ENCODE data around the gene FOLR1. TPM values are rescaled to one million over a fixed set of nuclear protein-coding genes. Genes with fewer than 3 reads are reported as not detected.

FOLR1 gene
- total and polyA plus RNA-seq, 9 of the 15 experiments (the other 6 are each of a cell fraction or from before 2014, with no cell fraction given) = 0.22 to 2.3 (median 1.0) TPM

- ChIA-PET POLR2A (interaction anchor here (0.5 to 1.0 kb wide), 7 partner anchors 13 to 119 kb away, joined by 3 to 4 read pairs (median 3); no protein-coding TSS in a partner anchor), CTCF (ENCODE audit: low intra/inter-chr PET ratio) (no interaction called here)
- no peak for FAIRE-seq
- in situ Hi-C loops (cut with MboI) (loop anchor here (10.0 kb wide), 1 partner anchor 165 kb away; no protein-coding TSS in a partner anchor), intact Hi-C loops (cut with micrococcal nuclease) (no loop called here)
- no peaks in the 10 kb centered on the region for H3K9me3 ChIP-seq (replicated peaks; ENCODE audit: control insufficient read depth, insufficient read depth, low read depth, low read length)
- no peak overlapping the region for H3K27ac ChIP-seq (ENCODE audit: extremely low read depth, low read depth, low read length)
- H3K9ac ChIP-seq (ENCODE audit: insufficient read depth in 1 of 2, low read depth in 2 of 2, low read length in 2 of 2) = peak overlapping the region in 1 of 2 experiments; percentile 14; a peak in 1 of 4 replicates
- no peaks in the 10 kb centered on the region for H4K20me1 ChIP-seq (replicated peaks; ENCODE audit: control insufficient read depth, insufficient read depth, low read length)
- H3K4me2 ChIP-seq (ENCODE audit: insufficient read depth, low read length) = no peak overlapping the region
- no peak for DNase-seq (ENCODE audit: extremely low read depth in 1 of 4, low spot score in 3 of 4)
- H3K4me3 ChIP-seq = no peak overlapping the region
- no peaks in the 10 kb centered on the region for H3K36me3 ChIP-seq (ENCODE audit: control insufficient read depth, insufficient read depth, low read length)
- no peak overlapping the region for H2AFZ ChIP-seq (ENCODE audit: low read depth, low read length)
- BruUV-seq (replicated peaks) = no TSS peak
- WGBS (ENCODE audit: insufficient coverage, low coverage, missing lambda C conversion rate) = 44% methylated on average over 3 of the region's 3 CpGs
- ATAC-seq = no peak
- TF ChIP-seq BCOR (IDR thresholded peaks at IDR 0.05) = no peak
- H3K79me2 ChIP-seq (ENCODE audit: control insufficient read depth, insufficient read depth, low read length) = no peaks in the 10 kb centered on the region
- peaks cover 5 to 10% of the 10 kb centered on the region in 2 experiments for H3K4me1 ChIP-seq (replicated peaks in 1 of 2; ENCODE audit: control insufficient read depth in 2 of 2, insufficient read depth in 2 of 2, low read length in 2 of 2)
- no peaks in the 10 kb centered on the region for H3K9me1 ChIP-seq (ENCODE audit: control insufficient read depth, insufficient read depth, low read length)
- H3K27me3 ChIP-seq (ENCODE audit: control insufficient read depth in 2 of 2, insufficient read depth in 2 of 2, low read length in 2 of 2) = no peaks in the 10 kb centered on the region
Measured at GRCh38 chr11:72189455-72190250, 2.3 kb upstream of the FOLR1 start.

- CTCF ChIA-PET (ENCODE audit: low intra/inter-chr PET ratio) = no interaction called here
- no peak for DNase-seq (ENCODE audit: extremely low read depth in 1 of 4, low spot score in 3 of 4)
- TF ChIP-seq ZNF184 (CRISPR knock-in tag; IDR thresholded peaks at IDR 0.05) = no peak
- no peak for TF ChIP-seq SP1 (CRISPR knock-in tag; IDR thresholded peaks at IDR 0.05)
- no peak for TF ChIP-seq ZNF76 (CRISPR knock-in tag; IDR thresholded peaks at IDR 0.05; ENCODE audit: borderline replicate concordance)
- TF ChIP-seq MAFF (IDR thresholded peaks at IDR 0.05; ENCODE audit: low read length) = no peak
- no peak for TF ChIP-seq ZNF23 (CRISPR knock-in tag; IDR thresholded peaks at IDR 0.05)
- TF ChIP-seq STAG1 (CRISPR knock-in tag; IDR thresholded peaks at IDR 0.05; ENCODE audit: borderline replicate concordance) = no peak
- no peak for TF ChIP-seq SMARCC2 (IDR thresholded peaks at IDR 0.05; ENCODE audit: low read depth)
- no peak for TF ChIP-seq ZNF277 (CRISPR knock-in tag; IDR thresholded peaks at IDR 0.05; ENCODE audit: borderline replicate concordance)
- no peak for TF ChIP-seq E4F1 (CRISPR knock-in tag; IDR thresholded peaks at IDR 0.05; ENCODE audit: borderline replicate concordance)
Measured at GRCh38 chr11:72190631-72191071, 1.3 kb upstream of the FOLR1 start.

More at GRCh38 chr11:72190631-72191071, 1.3 kb upstream of the FOLR1 start:
- WGBS (ENCODE audit: insufficient coverage, low coverage, missing lambda C conversion rate) = 60% methylated on average over 5 of the region's 5 CpGs
- Histone ChIP-seq H3K36me3 (ENCODE audit: control insufficient read depth, insufficient read depth, low read length) (no peaks in the 10 kb centered on the region), H3K79me2 (ENCODE audit: control insufficient read depth, insufficient read depth, low read length) (no peaks in the 10 kb centered on the region), H3K9me1 (ENCODE audit: control insufficient read depth, insufficient read depth, low read length) (peaks cover 2% of the 10 kb centered on the region), H3K27ac (ENCODE audit: extremely low read depth, low read depth, low read length) (no peak overlapping the region), H3K9me3 (replicated peaks; ENCODE audit: control insufficient read depth, insufficient read depth, low read depth, low read length) (no peaks in the 10 kb centered on the region), H2AFZ (ENCODE audit: low read depth, low read length) (peak overlapping the region; percentile 47; the same call in 1 of the 2 replicates), H3K9ac (ENCODE audit: insufficient read depth in 1 of 2, low read depth in 2 of 2, low read length in 2 of 2) (0 out of 4 replicates have a peak overlapping the region, but pooled peaks of 1 of the 2 experiments have one; percentile 64), H3K4me2 (ENCODE audit: insufficient read depth, low read length) (no peak overlapping the region), H4K20me1 (replicated peaks; ENCODE audit: control insufficient read depth, insufficient read depth, low read length) (no peaks in the 10 kb centered on the region), H3K4me3 (no peak overlapping the region), H3K27me3 (ENCODE audit: control insufficient read depth in 2 of 2, insufficient read depth in 2 of 2, low read length in 2 of 2) (no peaks in the 10 kb centered on the region), H3K4me1 (replicated peaks in 1 of 2; ENCODE audit: control insufficient read depth in 2 of 2, insufficient read depth in 2 of 2, low read length in 2 of 2) (peaks cover 5 to 10% of the 10 kb centered on the region in 2 experiments)
- in situ Hi-C loops (cut with MboI) = no loop called here
- intact Hi-C loops (cut with micrococcal nuclease) = no loop called here
- BruUV-seq (replicated peaks) = no TSS peak
- POLR2A ChIA-PET = interaction anchor here (0.6 to 0.9 kb wide), 3 partner anchors 12 to 19 kb away, joined by 3 read pairs; no protein-coding TSS in a partner anchor
- no peak for FAIRE-seq
- no peak for ATAC-seq

Data from K562 (cell line).